Psoas muscle (tissue), 8 donors: Measurements from ENCODE around the gene FOXP3. TPM values are rescaled to one million over a fixed set of nuclear protein-coding genes. Genes with fewer than 3 reads are reported as not detected.

Experiments used
- ATAC-seq, 4 donors: fragments of 200-7000 bp; cut with Tn5 transposase; one replicate each; pipeline ENCODE4 v1.9.1; 2020; ENCODE audit warnings: moderate library complexity in 3 of 4, mild to moderate bottlenecking in 2 of 4
- DNase-seq, 2 donors: peaks; one replicate each; pipeline ENCODE4 v3.0.0-alpha.2; 2020
- H3K27ac ChIP-seq: fragments of 200-600 bp; one replicate; pipeline ENCODE4 v1.8.0; 2022
- H3K27me3 ChIP-seq, 3 donors: fragments of 200-600 bp in 1 of 3; one replicate each; pipeline versions ENCODE4 v1.6.1 to v1.8.0; 2013 to 2022; ENCODE audit warnings: low read length in 2 of 3, mild to moderate bottlenecking in 2 of 3, moderate library complexity in 1 of 3; ENCODE audit not compliant: insufficient read depth in 3 of 3
- H3K36me3 ChIP-seq, 2 donors: fragments of 200-600 bp in 1 of 2; one replicate each; pipeline versions ENCODE4 v1.6.1 to v1.8.0; 2013 to 2022; ENCODE audit warnings: low read depth in 1 of 2, mild to moderate bottlenecking in 1 of 2, moderate library complexity in 1 of 2; ENCODE audit not compliant: insufficient read depth in 1 of 2
- H3K4me1 ChIP-seq: fragments of 200-600 bp; one replicate; pipeline ENCODE4 v1.8.0; 2022
- H3K4me3 ChIP-seq: fragments of 200-600 bp; one replicate; pipeline ENCODE4 v1.8.0; 2022; ENCODE audit warnings: mild to moderate bottlenecking
- H3K9me3 ChIP-seq: fragments of 200-600 bp; one replicate; pipeline ENCODE4 v1.8.0; 2022
- CTCF ChIP-seq: fragments of 200-600 bp; IDR thresholded peaks from one replicate; pipeline ENCODE4 v1.8.0; 2022; ENCODE audit warnings: antibody characterized with exemption
- WGBS, 3 donors: extraction: QIAGEN DNeasy Blood & Tissue Kit; methylation state at CpG; one replicate each; pipeline versions ENCODE4 v1.1.6 to v1.1.7; 2013; 5-methylcytosine and 5-hydroxymethylcytosine counted together
- intact Hi-C, 2 donors: fragments of 100-400 bp; cut with DNase I; formaldehyde crosslinking; loops; one replicate each; pipeline versions ENCODE4 v1.11.0 to v1.14.2; 2022
- polyA plus RNA-seq, 3 donors: library from polyadenylated mRNA; stranded (reverse); fragments of 200-250 nt; gene quantifications; one replicate each; pipeline ENCODE4 v1.2.3, GENCODE V29; 2013
- total RNA-seq, 4 donors: library from RNA; stranded (reverse); fragmentation: NEBNext Ultra II Directional in 2 of 4; extraction: Animal tissue kit (Norgen Biotek cat#: 25700) in 2 of 4; gene quantifications; one replicate each; pipeline versions ENCODE4 v1.2.1 to v1.2.4, GENCODE V29; 2021 to 2023
- donor health status: healthy with polysubstance abuse.
- donor health status: DM: no; HTN: no; CAD: no; lungs with moderate emphysema.
- donor health status: Bipolar disorder and iron deficiency.
- donor health status: healthy.
- donor health status: DM: yes; HTN: yes; CAD: no.
- donor health status: DM: no; HTN: no; CAD: no.
- donor health status: DM: no; HTN: no; CAD: no.
- donor health status: DM: yes; HTN: yes; CAD: no.

Gene FOXP3
- total and polyA plus RNA-seq, 7 donors: 0.03 to 0.05 TPM; not detected in 5

GRCh38 chrX:49286581-49286980, 22.1 kb upstream of the FOXP3 start:
- Histone ChIP-seq H3K36me3 (no peaks in the 10 kb centered on the region), H3K9me3 (no peaks in the 10 kb centered on the region), H3K4me1 (no peaks in the 10 kb centered on the region), H3K27me3 (peaks cover 0 to 8% (median 0%) of the 10 kb centered on the region in 3 donors), H3K27ac (no peak overlapping the region), H3K4me3 (no peak overlapping the region)
- 68 to 94% (median 78%) methylated on average over 2 to 4 of the region's 4 CpGs for WGBS, 3 donors
- ATAC-seq (no peak), DNase-seq (no peak)
- no peak for TF ChIP-seq CTCF
- intact Hi-C loops: no loop called here

GRCh38 chrX:49286136-49286535, 21.6 kb upstream of the FOXP3 start:
- Histone ChIP-seq H3K4me1 (no peaks in the 10 kb centered on the region), H3K27ac (no peak overlapping the region), H3K27me3 (peaks cover 0 to 8% (median 0%) of the 10 kb centered on the region in 3 donors), H3K9me3 (no peaks in the 10 kb centered on the region), H3K36me3 (no peaks in the 10 kb centered on the region), H3K4me3 (no peak overlapping the region)
- intact Hi-C loops: no loop called here
- no peak for TF ChIP-seq CTCF
- ATAC-seq (no peak), DNase-seq (no peak)
- 80 to 95% (median 93%) methylated on average over 11 to 18 of the region's 18 CpGs for WGBS, 3 donors

GRCh38 chrX:49284212-49284611, 19.7 kb upstream of the FOXP3 start:
- H3K9me3 ChIP-seq: no peaks in the 10 kb centered on the region
- H3K4me1 ChIP-seq: no peaks in the 10 kb centered on the region
- intact Hi-C loops: no loop called here
- ATAC-seq: no peak
- H3K36me3 ChIP-seq: no peaks in the 10 kb centered on the region
- H3K4me3 ChIP-seq: no peak overlapping the region
- 66 to 98% (median 97%) methylated on average over 3 of the region's 3 CpGs for WGBS, 3 donors
- TF ChIP-seq CTCF: no peak
- H3K27me3 ChIP-seq: peaks cover 0 to 8% (median 0%) of the 10 kb centered on the region in 3 donors
- no peak for DNase-seq
- no peak overlapping the region for H3K27ac ChIP-seq

GRCh38 chrX:49282647-49283011, 18.1 kb upstream of the FOXP3 start:
- ATAC-seq (peak in 1 of 4 donors; percentile 21), DNase-seq (no peak)
- no peak overlapping the region for H3K4me3 ChIP-seq
- H3K4me1 ChIP-seq: no peaks in the 10 kb centered on the region
- H3K27ac ChIP-seq: no peak overlapping the region
- H3K36me3 ChIP-seq: no peaks in the 10 kb centered on the region
- no peaks in the 10 kb centered on the region for H3K9me3 ChIP-seq
- intact Hi-C loops: no loop called here
- TF ChIP-seq CTCF: no peak
- 47 to 51% (median 49%) methylated on average over 10 to 11 of the region's 11 CpGs for WGBS, 3 donors
- H3K27me3 ChIP-seq: peaks cover 0 to 8% (median 0%) of the 10 kb centered on the region in 3 donors

- Histone ChIP-seq H3K9me3 (no peaks in the 10 kb centered on the region), H3K36me3 (no peaks in the 10 kb centered on the region), H3K27me3 (peaks cover 0 to 4% (median 0%) of the 10 kb centered on the region in 3 donors), H3K27ac (no peak overlapping the region), H3K4me1 (no peaks in the 10 kb centered on the region), H3K4me3 (no peak overlapping the region)
- WGBS, 3 donors: 84 to 93% (median 87%) methylated on average over 3 of the region's 3 CpGs
- DNase-seq (no peak), ATAC-seq (no peak)
- TF ChIP-seq CTCF: no peak
- intact Hi-C loops: no loop called here
Measured at GRCh38 chrX:49278081-49278480, 13.6 kb upstream of the FOXP3 start.
